IMR-90 (cell line): ENCODE results near the gene CLEC4A. TPM values are rescaled to one million over a fixed set of nuclear protein-coding genes. Genes with fewer than 3 reads are reported as not detected.

Experiments used
- ATAC-seq: fragments of 200-7000 bp; cut with Tn5 transposase; 2 replicates; pipeline ENCODE4 v1.9.1; 2020; ENCODE audit warnings: low read depth, mild to moderate bottlenecking, moderate library complexity
- BruUV-seq: library from RNA; stranded (reverse); fragments of 400-500 nt; replicated peaks from 2 replicates; lab custom pipeline; 2021; lab: Mats Ljungman, UMichigan
- CTCF ChIA-PET: fragments of 300-600 bp; formaldehyde crosslinking; extraction: SDS; loops from one replicate; lab custom pipeline; 2021; ENCODE audit warnings: antibody characterized with exemption; lab: Yijun Ruan, JAX
- POLR2A ChIA-PET: fragments of 300-600 bp; sonication (Branson Sonifier 250); formaldehyde crosslinking; loops from one replicate; lab custom pipeline; 2022; ENCODE audit warnings: antibody characterized with exemption; ENCODE audit not compliant: unreplicated experiment; lab: Charles Lee
- DNase-seq: peaks from one replicate; pipeline ENCODE4 v3.0.0; 2013
- H2AFZ ChIP-seq: replicated peaks from 2 replicates; pipeline ENCODE3; 2013; ENCODE audit warnings: low read length, mild to moderate bottlenecking; ENCODE audit not compliant: poor library complexity
- H2AK5ac ChIP-seq: 2 replicates; pipeline ENCODE4 v1.6.1; 2013; ENCODE audit warnings: low read depth, low read length, inconsistent platforms
- H2AK9ac ChIP-seq: replicated peaks from 2 replicates; pipeline ENCODE3; 2013; ENCODE audit warnings: mild to moderate bottlenecking, low read depth, low read length, moderate library complexity; ENCODE audit not compliant: poor library complexity
- H2BK120ac ChIP-seq: 2 replicates; pipeline ENCODE4 v1.6.1; 2013; ENCODE audit warnings: low read depth, low read length, inconsistent platforms
- H2BK15ac ChIP-seq: 3 replicates; pipeline ENCODE4 v1.6.1; 2013; ENCODE audit warnings: low read depth, low read length, inconsistent platforms
- H2BK20ac ChIP-seq: 2 replicates; pipeline ENCODE4 v1.6.1; 2013; ENCODE audit warnings: low read depth, mild to moderate bottlenecking, inconsistent platforms, low read length, moderate library complexity
- H2BK5ac ChIP-seq: 2 replicates; pipeline ENCODE4 v1.6.1; 2013; ENCODE audit warnings: mild to moderate bottlenecking, low read depth, low read length, inconsistent platforms; ENCODE audit not compliant: poor library complexity, severe bottlenecking
- H3K14ac ChIP-seq: replicated peaks from 2 replicates; pipeline ENCODE4 v1.6.1; 2013; ENCODE audit warnings: low read depth, low read length, inconsistent platforms
- H3K18ac ChIP-seq: 2 replicates; pipeline ENCODE4 v1.6.1; 2013; ENCODE audit warnings: low read depth, low read length, control low read depth
- H3K23ac ChIP-seq: 2 replicates; pipeline ENCODE4 v1.6.1; 2013; ENCODE audit warnings: low read depth, low read length, inconsistent platforms
- H3K27ac ChIP-seq: 2 replicates; pipeline ENCODE4 v1.5.1; 2013; ENCODE audit warnings: mild to moderate bottlenecking, control low read depth, low read length; ENCODE audit not compliant: insufficient read depth
- H3K27me3 ChIP-seq: 2 replicates; pipeline ENCODE4 v1.6.1; 2013; ENCODE audit warnings: low read length; ENCODE audit not compliant: control insufficient read depth, insufficient read depth
- H3K36me3 ChIP-seq: 2 replicates; pipeline ENCODE4 v1.6.1; 2013; ENCODE audit warnings: low read length, mixed read lengths; ENCODE audit not compliant: control insufficient read depth, insufficient read depth
- H3K4ac ChIP-seq: 2 replicates; pipeline ENCODE4 v1.6.1; 2013; ENCODE audit warnings: low read depth, low read length, inconsistent platforms
- H3K4me1 ChIP-seq: 2 replicates; pipeline ENCODE4 v1.6.1; 2013; ENCODE audit warnings: low read length, mixed read lengths; ENCODE audit not compliant: control insufficient read depth, insufficient read depth
- H3K4me2 ChIP-seq: 2 replicates; pipeline ENCODE4 v1.6.1; 2013; ENCODE audit warnings: low read depth, mild to moderate bottlenecking, control low read depth, low read length, moderate library complexity
- H3K4me3 ChIP-seq: 2 replicates; pipeline ENCODE4 v1.5.1; 2013; ENCODE audit warnings: low read depth, mild to moderate bottlenecking, control low read depth, low read length, moderate library complexity; ENCODE audit not compliant: insufficient read depth
- H3K56ac ChIP-seq: 2 replicates; pipeline ENCODE4 v1.6.1; 2013; ENCODE audit warnings: low read length, inconsistent platforms; ENCODE audit not compliant: insufficient read depth; ENCODE audit errors: extremely low read depth
- H3K79me1 ChIP-seq, 2 experiments: 2 replicates each; pipeline ENCODE4 v1.6.1; 2013; ENCODE audit warnings: low read length in 2 of 2, inconsistent platforms in 1 of 2, low read depth in 1 of 2
- H3K9ac ChIP-seq: 2 replicates; pipeline ENCODE4 v1.6.1; 2013; ENCODE audit warnings: low read depth, low read length, control low read depth
- H3K9me1 ChIP-seq: 2 replicates; pipeline ENCODE4 v1.6.1; 2013; ENCODE audit warnings: low read length, inconsistent platforms; ENCODE audit not compliant: insufficient read depth
- H3K9me3 ChIP-seq: 2 replicates; pipeline ENCODE4 v1.6.1; 2013; ENCODE audit warnings: low read length; ENCODE audit not compliant: control insufficient read depth, insufficient read depth
- H4K20me1 ChIP-seq: 2 replicates; pipeline ENCODE4 v1.6.1; 2013; ENCODE audit warnings: low read length, inconsistent platforms; ENCODE audit not compliant: insufficient read depth
- H4K5ac ChIP-seq: 2 replicates; pipeline ENCODE4 v1.6.1; 2013; ENCODE audit warnings: mild to moderate bottlenecking, low read depth, low read length, control low read depth
- H4K8ac ChIP-seq, 2 experiments: 2 replicates each; pipeline ENCODE4 v1.6.1; 2013; ENCODE audit warnings: low read depth in 2 of 2, low read length in 2 of 2, control low read depth in 1 of 2, inconsistent platforms in 1 of 2
- H4K91ac ChIP-seq: 2 replicates; pipeline ENCODE4 v1.6.1; 2013; ENCODE audit warnings: low read depth, low read length, inconsistent platforms; ENCODE audit not compliant: insufficient read depth
- NFE2L2 ChIP-seq: fragments of 150-350 bp; IDR thresholded peaks from 2 replicates; pipeline ENCODE4 v1.6.1; 2016; ENCODE audit warnings: low read depth, mild to moderate bottlenecking, low read length
- SMC3 ChIP-seq: fragments of 150-350 bp; IDR thresholded peaks from 2 replicates; pipeline ENCODE4 v1.6.1; 2016; ENCODE audit warnings: low read depth, mild to moderate bottlenecking, antibody characterized with exemption, low read length, moderate library complexity
- WGBS, 2 experiments: methylation state at CpG; one replicate each; pipeline versions ENCODE4 v1.1.5 to v1.1.7; 2013; ENCODE audit warnings: missing lambda C conversion rate in 2 of 2; ENCODE audit not compliant: insufficient read length in 1 of 2; ENCODE audit errors: extremely low coverage in 2 of 2; 5-methylcytosine and 5-hydroxymethylcytosine counted together
- dilution Hi-C: fragments of 300-500 bp; cut with HindIII; formaldehyde crosslinking; loops from one replicate; pipeline ENCODE4 v1.14.3; 2018; ENCODE audit warnings: low sequenced_read_pairs; ENCODE audit not compliant: unreplicated experiment
- in situ Hi-C: fragments of 300-500 bp; cut with MboI; formaldehyde crosslinking; loops from 3 replicates; pipeline ENCODE4 v1.14.3; 2019; ENCODE audit warnings: low sequenced_read_pairs, inconsistent platforms, mixed read lengths
- intact Hi-C: fragments of 100-400 bp; cut with micrococcal nuclease; formaldehyde crosslinking; loops from 2 replicates; pipeline ENCODE4 v1.10.0; 2022
- polyA plus RNA-seq, 3 experiments: library from polyadenylated mRNA; depleted of rRNA; stranded (reverse); fragments of >200 nt; gene quantifications; 2 replicates each; pipeline ENCODE4 v1.2.3, GENCODE V29; 2012; ENCODE audit warnings: low replicate concordance in 1 of 3
- total RNA-seq: library from RNA; depleted of rRNA; stranded (reverse); fragments of >200 nt; gene quantifications from 2 replicates; pipeline ENCODE4 v1.2.3, GENCODE V29; 2012

The CLEC4A gene
- total and polyA plus RNA-seq, 2 of the 4 experiments (the other 2 are of a cell fraction) = 0.29 TPM; not detected in 1

- no peak within 1 kb of the TSS for H3K9ac ChIP-seq
- no peak within 1 kb of the TSS for H2AK9ac ChIP-seq
- H3K14ac ChIP-seq = peak within 1 kb of the TSS; percentile 60; the same call in 1 of the 2 replicates
- no peaks in the 10 kb centered on the region for H3K79me1 ChIP-seq
- H2BK20ac ChIP-seq = peak within 1 kb of the TSS; percentile 95
- peak within 1 kb of the TSS; percentile 43; the same call in 1 of the 2 replicates for H3K4me2 ChIP-seq
- no peak within 1 kb of the TSS for H2AFZ ChIP-seq
- ChIA-PET CTCF (interaction anchor here (0.6 to 0.7 kb wide), 2 partner anchors 147 to 630 kb away, joined by 3 to 4 read pairs; no protein-coding TSS in a partner anchor), POLR2A (no interaction called here)
- in situ Hi-C loops (no loop called here), intact Hi-C loops (no loop called here), dilution Hi-C loops (no loop called here)
- peak within 1 kb of the TSS; percentile 73 for H4K91ac ChIP-seq
- no peaks in the 10 kb centered on the region for H3K27me3 ChIP-seq
- H3K56ac ChIP-seq = peak within 1 kb of the TSS; percentile 64; the same call in 1 of the 2 replicates
- no peak within 1 kb of the TSS for H3K4me3 ChIP-seq
- peak within 1 kb of the TSS; percentile 73 for H3K27ac ChIP-seq
- H3K18ac ChIP-seq = peak within 1 kb of the TSS; percentile 96
- 0 out of 2 replicates have a peak within 1 kb of the TSS, but pooled peaks have one; percentile 78 for H2AK5ac ChIP-seq
- ATAC-seq (peak; percentile 84), DNase-seq (peak; percentile 87)
- no peaks in the 10 kb centered on the region for H3K9me1 ChIP-seq
- H3K36me3 ChIP-seq = no peaks in the 10 kb centered on the region
- no peaks in the 10 kb centered on the region for H4K20me1 ChIP-seq
- H2BK5ac ChIP-seq = peak within 1 kb of the TSS; percentile 63
- TF ChIP-seq NFE2L2 (peak; percentile 76), SMC3 (no peak)
- H4K5ac ChIP-seq = peak within 1 kb of the TSS; percentile 92
- peak within 1 kb of the TSS; percentile 84; the same call in 2 of the 3 replicates for H2BK15ac ChIP-seq
- no TSS peak for BruUV-seq
- peak within 1 kb of the TSS; percentile 87 for H2BK120ac ChIP-seq
- peak within 1 kb of the TSS; percentile 80; the same call in 1 of the 2 replicates for H3K4ac ChIP-seq
- peak within 1 kb of the TSS; percentile 44 to 59 for H4K8ac ChIP-seq
- H3K4me1 ChIP-seq = peaks cover 4% of the 10 kb centered on the region
- no CpG with 5 or more reads among the region's 3 CpGs for WGBS, 2 experiments
- no peaks in the 10 kb centered on the region for H3K9me3 ChIP-seq
- peak within 1 kb of the TSS; percentile 61; the same call in 1 of the 2 replicates for H3K23ac ChIP-seq
Observed at GRCh38 chr12:8156845-8157244, 33.4 kb downstream of the CLEC4A start, which contains the start of gene ZNF705A. Gene ZNF705A, plus strand, starts transcription at chr12:8157015. Its CDS starts 15,611 bp downstream, at chr12:8172626.
